ENCODE results near the gene STARD3.

- no peak for TF ChIP-seq MYC (IDR thresholded peaks at IDR 0.05; ENCODE audit: borderline replicate concordance, low read length)
- TF ChIP-seq CTCF (IDR thresholded peaks at IDR 0.05) = no peak
- TF ChIP-seq POLR2AphosphoS2 (conservative IDR thresholded peaks at IDR 0.05; ENCODE audit: low read length) = no peak
- no peak for TF ChIP-seq JUN (IDR thresholded peaks at IDR 0.05)
- TF ChIP-seq RAD21 (conservative IDR thresholded peaks at IDR 0.05 in 1 of 2, IDR thresholded peaks at IDR 0.05 in 1 of 2) = no peak
- TF ChIP-seq, protein P1, sequence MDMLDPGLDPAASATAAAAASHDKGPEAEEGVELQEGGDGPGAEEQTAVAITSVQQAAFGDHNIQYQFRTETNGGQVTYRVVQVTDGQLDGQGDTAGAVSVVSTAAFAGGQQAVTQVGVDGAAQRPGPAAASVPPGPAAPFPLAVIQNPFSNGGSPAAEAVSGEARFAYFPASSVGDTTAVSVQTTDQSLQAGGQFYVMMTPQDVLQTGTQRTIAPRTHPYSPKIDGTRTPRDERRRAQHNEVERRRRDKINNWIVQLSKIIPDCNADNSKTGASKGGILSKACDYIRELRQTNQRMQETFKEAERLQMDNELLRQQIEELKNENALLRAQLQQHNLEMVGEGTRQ (IDR thresholded peaks at IDR 0.05) = no peak
- TF ChIP-seq REST (IDR thresholded peaks at IDR 0.05) = no peak
- no peak for TF ChIP-seq ATOH8 (CRISPR knock-in tag; IDR thresholded peaks at IDR 0.05; ENCODE audit: low read depth)
- no peak for TF ChIP-seq CBX2 (IDR thresholded peaks at IDR 0.05; ENCODE audit: borderline replicate concordance, low read depth)
- TF ChIP-seq MAZ (IDR thresholded peaks at IDR 0.05; ENCODE audit: borderline replicate concordance, low read depth, low read length) = no peak
These were observed 40.9 kb upstream of the STARD3 start for GRCh38 chr17:39595928-39596510.
